IMR-90 (cell line): Measurements from ENCODE around the gene L1TD1.

Experiments
- BHLHE40 ChIP-seq: fragments of 150-350 bp; IDR thresholded peaks from 2 replicates; pipeline ENCODE4 v1.6.1; 2016; ENCODE audit warnings: mild to moderate bottlenecking, low read depth, low read length
- FOS ChIP-seq: fragments of 150-350 bp; IDR thresholded peaks from 2 replicates; pipeline ENCODE4 v1.6.1; 2016; ENCODE audit warnings: low read depth, low read length
- MXI1 ChIP-seq: IDR thresholded peaks from 2 replicates; pipeline ENCODE4 v1.6.1; 2012; ENCODE audit warnings: low read depth, mild to moderate bottlenecking, low read length, moderate library complexity, borderline replicate concordance
- POLR2A ChIP-seq: IDR thresholded peaks from 2 replicates; pipeline ENCODE4 v1.6.1; 2012; ENCODE audit warnings: mild to moderate bottlenecking, low read depth, low read length
- RAD21 ChIP-seq: IDR thresholded peaks from 2 replicates; pipeline ENCODE4 v1.6.1; 2012; ENCODE audit warnings: low read length, improper control_type of control experiment
- SMC3 ChIP-seq: fragments of 150-350 bp; IDR thresholded peaks from 2 replicates; pipeline ENCODE4 v1.6.1; 2016; ENCODE audit warnings: low read depth, mild to moderate bottlenecking, antibody characterized with exemption, low read length, moderate library complexity
- TF ChIP-seq, protein P1 (sequence below): conservative IDR thresholded peaks from 2 replicates; pipeline ENCODE4 v1.5.1; 2012; ENCODE audit warnings: mild to moderate bottlenecking, low read depth, low read length, improper control_type of control experiment
- TF ChIP-seq, protein P2 (sequence below): fragments of 150-350 bp; IDR thresholded peaks from 2 replicates; pipeline ENCODE4 v1.6.1; 2016; ENCODE audit warnings: low read depth, mild to moderate bottlenecking, low read length, moderate library complexity, borderline replicate concordance

DNA sequence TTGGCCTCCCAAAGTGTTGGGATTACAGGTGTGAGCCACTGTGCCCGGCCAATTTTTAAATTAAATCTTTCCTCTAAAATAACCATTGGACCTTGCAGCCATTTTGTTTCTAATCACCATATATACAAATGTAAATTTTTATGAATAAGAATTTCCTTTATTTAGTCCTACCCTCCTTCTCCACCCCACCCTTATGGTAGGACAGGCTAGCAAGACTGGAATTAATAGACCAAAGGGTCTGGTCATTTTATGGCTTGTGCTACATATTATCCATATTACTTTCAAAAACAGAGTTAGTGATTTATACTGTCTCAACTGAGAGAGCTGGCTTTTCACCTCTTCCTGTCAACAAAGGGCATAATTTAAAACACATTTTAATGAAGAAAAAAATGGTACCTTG is 26.5 kb downstream of the L1TD1 start:
- TF ChIP-seq MXI1 (no peak), BHLHE40 (no peak), RAD21 (no peak), POLR2A (no peak), SMC3 (no peak), FOS (no peak)
- TF ChIP-seq, protein P1, sequence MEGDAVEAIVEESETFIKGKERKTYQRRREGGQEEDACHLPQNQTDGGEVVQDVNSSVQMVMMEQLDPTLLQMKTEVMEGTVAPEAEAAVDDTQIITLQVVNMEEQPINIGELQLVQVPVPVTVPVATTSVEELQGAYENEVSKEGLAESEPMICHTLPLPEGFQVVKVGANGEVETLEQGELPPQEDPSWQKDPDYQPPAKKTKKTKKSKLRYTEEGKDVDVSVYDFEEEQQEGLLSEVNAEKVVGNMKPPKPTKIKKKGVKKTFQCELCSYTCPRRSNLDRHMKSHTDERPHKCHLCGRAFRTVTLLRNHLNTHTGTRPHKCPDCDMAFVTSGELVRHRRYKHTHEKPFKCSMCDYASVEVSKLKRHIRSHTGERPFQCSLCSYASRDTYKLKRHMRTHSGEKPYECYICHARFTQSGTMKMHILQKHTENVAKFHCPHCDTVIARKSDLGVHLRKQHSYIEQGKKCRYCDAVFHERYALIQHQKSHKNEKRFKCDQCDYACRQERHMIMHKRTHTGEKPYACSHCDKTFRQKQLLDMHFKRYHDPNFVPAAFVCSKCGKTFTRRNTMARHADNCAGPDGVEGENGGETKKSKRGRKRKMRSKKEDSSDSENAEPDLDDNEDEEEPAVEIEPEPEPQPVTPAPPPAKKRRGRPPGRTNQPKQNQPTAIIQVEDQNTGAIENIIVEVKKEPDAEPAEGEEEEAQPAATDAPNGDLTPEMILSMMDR = no peak
- TF ChIP-seq, protein P2, sequence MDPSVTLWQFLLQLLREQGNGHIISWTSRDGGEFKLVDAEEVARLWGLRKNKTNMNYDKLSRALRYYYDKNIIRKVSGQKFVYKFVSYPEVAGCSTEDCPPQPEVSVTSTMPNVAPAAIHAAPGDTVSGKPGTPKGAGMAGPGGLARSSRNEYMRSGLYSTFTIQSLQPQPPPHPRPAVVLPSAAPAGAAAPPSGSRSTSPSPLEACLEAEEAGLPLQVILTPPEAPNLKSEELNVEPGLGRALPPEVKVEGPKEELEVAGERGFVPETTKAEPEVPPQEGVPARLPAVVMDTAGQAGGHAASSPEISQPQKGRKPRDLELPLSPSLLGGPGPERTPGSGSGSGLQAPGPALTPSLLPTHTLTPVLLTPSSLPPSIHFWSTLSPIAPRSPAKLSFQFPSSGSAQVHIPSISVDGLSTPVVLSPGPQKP = no peak
